ENCODE data around the gene PNMA8B.
A peak's percentile ranks its signal among the peaks of the same experiment; 100 is the strongest.

PNMA8B gene

GRCh38 chr19:46513461-46514236, 18.0 kb upstream of the PNMA8B start:
- TF ChIP-seq, protein P1, sequence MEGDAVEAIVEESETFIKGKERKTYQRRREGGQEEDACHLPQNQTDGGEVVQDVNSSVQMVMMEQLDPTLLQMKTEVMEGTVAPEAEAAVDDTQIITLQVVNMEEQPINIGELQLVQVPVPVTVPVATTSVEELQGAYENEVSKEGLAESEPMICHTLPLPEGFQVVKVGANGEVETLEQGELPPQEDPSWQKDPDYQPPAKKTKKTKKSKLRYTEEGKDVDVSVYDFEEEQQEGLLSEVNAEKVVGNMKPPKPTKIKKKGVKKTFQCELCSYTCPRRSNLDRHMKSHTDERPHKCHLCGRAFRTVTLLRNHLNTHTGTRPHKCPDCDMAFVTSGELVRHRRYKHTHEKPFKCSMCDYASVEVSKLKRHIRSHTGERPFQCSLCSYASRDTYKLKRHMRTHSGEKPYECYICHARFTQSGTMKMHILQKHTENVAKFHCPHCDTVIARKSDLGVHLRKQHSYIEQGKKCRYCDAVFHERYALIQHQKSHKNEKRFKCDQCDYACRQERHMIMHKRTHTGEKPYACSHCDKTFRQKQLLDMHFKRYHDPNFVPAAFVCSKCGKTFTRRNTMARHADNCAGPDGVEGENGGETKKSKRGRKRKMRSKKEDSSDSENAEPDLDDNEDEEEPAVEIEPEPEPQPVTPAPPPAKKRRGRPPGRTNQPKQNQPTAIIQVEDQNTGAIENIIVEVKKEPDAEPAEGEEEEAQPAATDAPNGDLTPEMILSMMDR (IDR thresholded peaks at IDR 0.05; ENCODE audit: low read depth, low read length, missing control alignments) = peak; percentile 97
- no peak for DNase-seq (ENCODE audit: low read depth)
- no peak overlapping the region for H3K4me3 ChIP-seq (ENCODE audit: low read depth, low read length)

DNA sequence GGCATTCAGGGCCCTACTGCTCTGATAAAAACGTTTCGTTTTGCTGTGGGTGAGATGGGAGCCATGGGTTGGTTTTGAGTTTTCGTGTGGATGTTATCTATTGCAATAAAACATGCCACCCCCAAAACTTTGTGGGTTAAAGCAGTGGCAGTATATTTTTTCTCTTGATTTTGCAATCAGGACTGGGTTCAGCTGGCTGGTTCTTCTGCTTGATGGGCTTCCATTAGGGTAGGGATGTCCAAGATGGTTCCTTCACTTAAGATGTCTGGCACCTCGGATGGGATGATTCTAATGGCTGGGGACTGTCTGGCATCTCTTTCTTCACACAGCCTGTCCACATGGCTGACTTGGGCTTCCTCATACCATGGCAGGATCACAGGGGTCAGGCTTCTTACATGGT, 15.6 kb upstream of the PNMA8B start:
- DNase-seq (ENCODE audit: low read depth) = no peak
- no peak overlapping the region for H3K4me3 ChIP-seq (ENCODE audit: low read depth, low read length)
- TF ChIP-seq, protein P1 (IDR thresholded peaks at IDR 0.05; ENCODE audit: low read depth, low read length, missing control alignments) = no peak

DNA sequence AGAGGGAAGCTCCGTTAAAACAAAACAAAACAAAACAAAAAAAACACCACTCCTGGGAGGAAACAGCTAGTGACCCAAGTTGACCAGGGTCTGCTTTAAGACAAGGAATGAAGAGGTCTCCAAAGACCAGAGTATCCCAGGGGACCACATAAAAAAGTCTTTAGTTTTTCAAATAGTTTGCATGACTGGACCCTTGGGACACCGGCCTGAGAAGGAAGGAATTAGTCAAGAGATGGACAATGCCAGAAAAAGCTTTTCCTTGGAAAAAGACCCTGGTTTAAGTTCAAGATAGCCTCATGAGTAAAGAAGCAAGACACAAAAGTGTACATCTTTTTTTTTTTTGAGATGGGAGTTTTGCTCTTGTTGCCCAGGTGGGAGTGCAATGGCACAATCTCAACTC, 12.5 kb upstream of the PNMA8B start:
- no peak for DNase-seq (ENCODE audit: low read depth)
- TF ChIP-seq, protein P1 (IDR thresholded peaks at IDR 0.05; ENCODE audit: low read depth, low read length, missing control alignments) = no peak
- no peak overlapping the region for H3K4me3 ChIP-seq (ENCODE audit: low read depth, low read length)

- TF ChIP-seq, protein P1 (IDR thresholded peaks at IDR 0.05; ENCODE audit: low read depth, low read length, missing control alignments) = no peak
- no peak for DNase-seq (ENCODE audit: low read depth)
- no peak overlapping the region for H3K4me3 ChIP-seq (ENCODE audit: low read depth, low read length)
Observed at GRCh38 chr19:46503848-46504453, 8.3 kb upstream of the PNMA8B start.

GRCh38 chr19:46502891-46503290, 7.2 kb upstream of the PNMA8B start:
- TF ChIP-seq, protein P1 (IDR thresholded peaks at IDR 0.05; ENCODE audit: low read depth, low read length, missing control alignments) = no peak
- H3K4me3 ChIP-seq (ENCODE audit: low read depth, low read length) = no peak overlapping the region
- no peak for DNase-seq (ENCODE audit: low read depth)

- no peak for DNase-seq (ENCODE audit: low read depth)
- TF ChIP-seq, protein P1 (IDR thresholded peaks at IDR 0.05; ENCODE audit: low read depth, low read length, missing control alignments) = no peak
- no peak overlapping the region for H3K4me3 ChIP-seq (ENCODE audit: low read depth, low read length)
Observed at GRCh38 chr19:46499692-46500091, 4.0 kb upstream of the PNMA8B start.
